SK-N-SH treated with all-trans-retinoic acid at 6 μM for 48 hours (cell line): ENCODE data around the gene POU2AF3.
"Not testable (repeated sequence)": the region's sequence is repeated elsewhere in the genome, so short reads cannot be mapped to it uniquely, and the experiment has no call there.

ENCODE experiments used
- ATAC-seq: fragments of 200-7000 bp; cut with Tn5 transposase; 3 replicates; pipeline ENCODE4 v1.9.1; 2020; ENCODE audit warnings: mild to moderate bottlenecking, moderate library complexity
- ARNTL ChIP-seq: fragments of 450-650 bp; formaldehyde crosslinking; IDR thresholded peaks from 2 replicates; pipeline ENCODE4 v1.5.0; 2020; ENCODE audit warnings: low read depth, mild to moderate bottlenecking, moderate library complexity, borderline replicate concordance
- BACH2 ChIP-seq: fragments of 250-450 bp; sonication (Bioruptor Pico); IDR thresholded peaks from 2 replicates; pipeline ENCODE4 v1.9.0; 2021; ENCODE audit warnings: mild to moderate bottlenecking, borderline replicate concordance
- CSDC2 ChIP-seq: fragments of 250-450 bp; sonication (Bioruptor Pico); IDR thresholded peaks from 2 replicates; pipeline ENCODE4 v1.5.0; 2020; ENCODE audit warnings: mild to moderate bottlenecking, moderate library complexity
- GLIS3 ChIP-seq: fragments of 250-450 bp; sonication (Bioruptor Pico); IDR thresholded peaks from 2 replicates; pipeline ENCODE4 v1.5.0; 2020; ENCODE audit warnings: mild to moderate bottlenecking, moderate library complexity
- ISL1 ChIP-seq: fragments of 250-450 bp; sonication (Bioruptor Pico); IDR thresholded peaks from 2 replicates; pipeline ENCODE4 v2.1.2; 2022; ENCODE audit warnings: mild to moderate bottlenecking, moderate library complexity
- OSR1 ChIP-seq: fragments of 250-450 bp; sonication (Bioruptor Pico); IDR thresholded peaks from 2 replicates; pipeline ENCODE4 v1.8.0; 2022; ENCODE audit warnings: moderate library complexity, mild to moderate bottlenecking, inconsistent platforms
- PPARA ChIP-seq: fragments of 250-450 bp; sonication (Bioruptor Pico); IDR thresholded peaks from 2 replicates; pipeline ENCODE4 v1.5.0; 2020; ENCODE audit warnings: mild to moderate bottlenecking, borderline replicate concordance
- RARB ChIP-seq: fragments of 250-450 bp; sonication (Bioruptor Pico); IDR thresholded peaks from 2 replicates; pipeline ENCODE4 v1.8.0; 2021; ENCODE audit warnings: mild to moderate bottlenecking, moderate library complexity
- SNAI2 ChIP-seq: fragments of 250-450 bp; sonication (Bioruptor Pico); IDR thresholded peaks from 2 replicates; pipeline ENCODE4 v1.5.0; 2020; ENCODE audit warnings: mild to moderate bottlenecking, moderate library complexity
- TCF4 ChIP-seq: fragments of 250-450 bp; sonication (Bioruptor Pico); IDR thresholded peaks from 2 replicates; pipeline ENCODE4 v1.8.0; 2021; ENCODE audit warnings: mild to moderate bottlenecking, moderate library complexity, borderline replicate concordance
- TOX ChIP-seq: fragments of 250-450 bp; sonication (Bioruptor Pico); IDR thresholded peaks from 2 replicates; pipeline ENCODE4 v1.8.0; 2021; ENCODE audit warnings: mild to moderate bottlenecking, moderate library complexity, borderline replicate concordance
- ZC3H10 ChIP-seq: fragments of 250-450 bp; sonication (Bioruptor Pico); IDR thresholded peaks from 2 replicates; pipeline ENCODE4 v1.5.1; 2021; ENCODE audit warnings: mild to moderate bottlenecking, moderate library complexity
- ZFP3 ChIP-seq: fragments of 250-450 bp; sonication (Bioruptor Pico); IDR thresholded peaks from 2 replicates; pipeline ENCODE4 v1.5.0; 2020; ENCODE audit warnings: mild to moderate bottlenecking, moderate library complexity
- ZFP30 ChIP-seq: fragments of 450-650 bp; formaldehyde crosslinking; IDR thresholded peaks from 2 replicates; pipeline ENCODE4 v1.5.0; 2022; ENCODE audit warnings: mild to moderate bottlenecking, moderate library complexity
- ZNF565 ChIP-seq: fragments of 450-650 bp; formaldehyde crosslinking; conservative IDR thresholded peaks from 2 replicates; pipeline ENCODE4 v1.5.0; 2020; ENCODE audit warnings: low read depth, mild to moderate bottlenecking, moderate library complexity
- ZNF70 ChIP-seq: fragments of 450-650 bp; formaldehyde crosslinking; IDR thresholded peaks from 2 replicates; pipeline ENCODE4 v1.5.0; 2020; ENCODE audit warnings: mild to moderate bottlenecking, moderate library complexity
- ZNF8 ChIP-seq: fragments of 450-650 bp; formaldehyde crosslinking; IDR thresholded peaks from 2 replicates; pipeline ENCODE4 v1.5.0; 2020; ENCODE audit warnings: mild to moderate bottlenecking, moderate library complexity
- TF ChIP-seq, protein P1 (sequence below): fragments of 250-450 bp; sonication (Bioruptor Pico); IDR thresholded peaks from 2 replicates; pipeline ENCODE4 v1.5.1; 2021; ENCODE audit warnings: mild to moderate bottlenecking, moderate library complexity
- TF ChIP-seq, protein P2 (sequence below): fragments of 250-450 bp; sonication (Bioruptor Pico); IDR thresholded peaks from 2 replicates; pipeline ENCODE4 v1.8.0; 2020; ENCODE audit warnings: mild to moderate bottlenecking, moderate library complexity, borderline replicate concordance
- TF ChIP-seq, protein P3 (sequence below): fragments of 250-450 bp; sonication (Bioruptor Pico); IDR thresholded peaks from 2 replicates; pipeline ENCODE4 v1.5.1; 2020; ENCODE audit warnings: low read depth, mild to moderate bottlenecking, moderate library complexity
- TF ChIP-seq, protein P4 (sequence below): fragments of 250-450 bp; sonication (Bioruptor Pico); IDR thresholded peaks from 2 replicates; pipeline ENCODE4 v1.8.0; 2021; ENCODE audit warnings: low read depth, mild to moderate bottlenecking, moderate library complexity, borderline replicate concordance

POU2AF3 gene

DNA sequence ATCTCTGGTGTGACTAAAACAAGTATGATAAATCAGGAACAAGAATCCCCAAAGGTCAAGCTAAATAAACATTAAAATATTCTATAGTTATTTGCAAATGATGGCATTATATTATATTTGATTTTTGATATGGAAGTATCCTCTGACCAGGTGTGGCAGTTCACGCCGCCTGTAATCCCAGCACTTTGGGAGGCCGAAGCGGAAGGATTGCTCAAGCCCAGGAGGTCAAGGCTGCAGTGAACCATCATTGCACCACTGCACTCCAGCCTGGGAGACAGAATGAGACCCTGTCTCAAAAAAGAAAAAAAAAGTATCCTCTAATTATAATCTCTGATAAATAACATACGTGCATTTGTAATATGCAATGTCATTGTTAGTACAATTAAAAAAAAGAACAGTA lies 6.6 kb upstream of the POU2AF3 start:
- no peak for ATAC-seq
- TF ChIP-seq CSDC2 (CRISPR knock-in tag), result no peak
- no peak for TF ChIP-seq OSR1 (CRISPR knock-in tag)
- TF ChIP-seq RARB (CRISPR knock-in tag), result no peak
- TF ChIP-seq ZFP30 (CRISPR knock-in tag), result no peak
- TF ChIP-seq ARNTL, result no peak
- no peak for TF ChIP-seq ZNF70
- no peak for TF ChIP-seq ISL1 (CRISPR knock-in tag)
- no peak for TF ChIP-seq TOX (CRISPR knock-in tag)
- TF ChIP-seq, protein P1, sequence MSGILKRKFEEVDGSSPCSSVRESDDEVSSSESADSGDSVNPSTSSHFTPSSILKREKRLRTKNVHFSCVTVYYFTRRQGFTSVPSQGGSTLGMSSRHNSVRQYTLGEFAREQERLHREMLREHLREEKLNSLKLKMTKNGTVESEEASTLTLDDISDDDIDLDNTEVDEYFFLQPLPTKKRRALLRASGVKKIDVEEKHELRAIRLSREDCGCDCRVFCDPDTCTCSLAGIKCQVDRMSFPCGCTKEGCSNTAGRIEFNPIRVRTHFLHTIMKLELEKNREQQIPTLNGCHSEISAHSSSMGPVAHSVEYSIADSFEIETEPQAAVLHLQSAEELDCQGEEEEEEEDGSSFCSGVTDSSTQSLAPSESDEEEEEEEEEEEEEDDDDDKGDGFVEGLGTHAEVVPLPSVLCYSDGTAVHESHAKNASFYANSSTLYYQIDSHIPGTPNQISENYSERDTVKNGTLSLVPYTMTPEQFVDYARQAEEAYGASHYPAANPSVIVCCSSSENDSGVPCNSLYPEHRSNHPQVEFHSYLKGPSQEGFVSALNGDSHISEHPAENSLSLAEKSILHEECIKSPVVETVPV, result no peak
- no peak for TF ChIP-seq ZNF8
- TF ChIP-seq TCF4, result no peak
- TF ChIP-seq, protein P2, sequence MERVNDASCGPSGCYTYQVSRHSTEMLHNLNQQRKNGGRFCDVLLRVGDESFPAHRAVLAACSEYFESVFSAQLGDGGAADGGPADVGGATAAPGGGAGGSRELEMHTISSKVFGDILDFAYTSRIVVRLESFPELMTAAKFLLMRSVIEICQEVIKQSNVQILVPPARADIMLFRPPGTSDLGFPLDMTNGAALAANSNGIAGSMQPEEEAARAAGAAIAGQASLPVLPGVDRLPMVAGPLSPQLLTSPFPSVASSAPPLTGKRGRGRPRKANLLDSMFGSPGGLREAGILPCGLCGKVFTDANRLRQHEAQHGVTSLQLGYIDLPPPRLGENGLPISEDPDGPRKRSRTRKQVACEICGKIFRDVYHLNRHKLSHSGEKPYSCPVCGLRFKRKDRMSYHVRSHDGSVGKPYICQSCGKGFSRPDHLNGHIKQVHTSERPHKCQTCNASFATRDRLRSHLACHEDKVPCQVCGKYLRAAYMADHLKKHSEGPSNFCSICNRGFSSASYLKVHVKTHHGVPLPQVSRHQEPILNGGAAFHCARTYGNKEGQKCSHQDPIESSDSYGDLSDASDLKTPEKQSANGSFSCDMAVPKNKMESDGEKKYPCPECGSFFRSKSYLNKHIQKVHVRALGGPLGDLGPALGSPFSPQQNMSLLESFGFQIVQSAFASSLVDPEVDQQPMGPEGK, result no peak
- no peak for TF ChIP-seq ZFP3 (CRISPR knock-in tag)

DNA sequence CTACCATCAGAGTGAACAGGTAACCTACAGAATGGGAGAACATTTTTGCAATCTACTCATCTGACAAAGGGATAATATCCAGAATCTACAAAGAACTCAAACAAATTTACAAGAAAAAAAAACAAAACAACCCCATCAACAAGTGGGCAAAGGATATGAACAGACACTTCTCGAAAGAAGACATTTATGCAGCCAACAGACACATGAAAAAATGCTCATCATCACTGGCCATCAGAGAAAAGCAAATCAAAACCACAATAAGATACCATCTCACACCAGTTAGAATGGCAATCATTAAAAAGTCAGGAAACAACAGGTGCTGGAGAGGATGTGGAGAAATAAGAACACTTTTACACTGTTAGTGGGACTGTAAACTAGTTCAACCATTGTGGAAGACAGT lies 5.9 kb upstream of the POU2AF3 start:
- ATAC-seq, result not testable (repeated sequence)

DNA sequence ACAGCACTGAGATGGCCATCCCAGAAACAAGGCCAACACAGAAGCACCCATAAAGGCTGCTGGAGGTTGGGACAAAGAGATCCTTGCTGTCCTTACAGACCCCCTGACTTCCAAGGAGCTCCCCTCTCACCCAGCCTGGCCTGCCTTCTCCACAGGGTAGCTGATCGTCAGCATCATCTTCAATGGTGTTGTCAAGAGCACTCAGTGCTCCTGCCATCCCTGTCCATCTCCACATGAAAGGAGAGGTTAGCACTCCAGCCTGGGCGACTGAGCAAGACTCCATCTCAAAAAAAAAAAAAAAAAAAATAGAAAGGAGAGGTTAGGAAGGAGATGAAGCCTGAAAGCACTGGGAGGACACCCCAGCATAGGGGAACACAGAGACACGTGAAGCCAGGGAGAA lies 2.1 kb upstream of the POU2AF3 start:
- no peak for ATAC-seq
- TF ChIP-seq BACH2 (CRISPR knock-in tag) (no peak), TCF4 (no peak), PPARA (CRISPR knock-in tag) (no peak), ISL1 (CRISPR knock-in tag) (no peak), TOX (CRISPR knock-in tag) (no peak), ZC3H10 (CRISPR knock-in tag) (no peak), SNAI2 (CRISPR knock-in tag) (no peak), GLIS3 (CRISPR knock-in tag) (no peak), ZNF565 (CRISPR knock-in tag) (no peak), ZFP30 (CRISPR knock-in tag) (no peak)
- TF ChIP-seq, protein P3, sequence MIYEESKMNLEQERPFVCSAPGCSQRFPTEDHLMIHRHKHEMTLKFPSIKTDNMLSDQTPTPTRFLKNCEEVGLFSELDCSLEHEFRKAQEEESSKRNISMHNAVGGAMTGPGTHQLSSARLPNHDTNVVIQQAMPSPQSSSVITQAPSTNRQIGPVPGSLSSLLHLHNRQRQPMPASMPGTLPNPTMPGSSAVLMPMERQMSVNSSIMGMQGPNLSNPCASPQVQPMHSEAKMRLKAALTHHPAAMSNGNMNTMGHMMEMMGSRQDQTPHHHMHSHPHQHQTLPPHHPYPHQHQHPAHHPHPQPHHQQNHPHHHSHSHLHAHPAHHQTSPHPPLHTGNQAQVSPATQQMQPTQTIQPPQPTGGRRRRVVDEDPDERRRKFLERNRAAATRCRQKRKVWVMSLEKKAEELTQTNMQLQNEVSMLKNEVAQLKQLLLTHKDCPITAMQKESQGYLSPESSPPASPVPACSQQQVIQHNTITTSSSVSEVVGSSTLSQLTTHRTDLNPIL (CRISPR knock-in tag), result no peak
- TF ChIP-seq, protein P1, result no peak
- TF ChIP-seq, protein P4, sequence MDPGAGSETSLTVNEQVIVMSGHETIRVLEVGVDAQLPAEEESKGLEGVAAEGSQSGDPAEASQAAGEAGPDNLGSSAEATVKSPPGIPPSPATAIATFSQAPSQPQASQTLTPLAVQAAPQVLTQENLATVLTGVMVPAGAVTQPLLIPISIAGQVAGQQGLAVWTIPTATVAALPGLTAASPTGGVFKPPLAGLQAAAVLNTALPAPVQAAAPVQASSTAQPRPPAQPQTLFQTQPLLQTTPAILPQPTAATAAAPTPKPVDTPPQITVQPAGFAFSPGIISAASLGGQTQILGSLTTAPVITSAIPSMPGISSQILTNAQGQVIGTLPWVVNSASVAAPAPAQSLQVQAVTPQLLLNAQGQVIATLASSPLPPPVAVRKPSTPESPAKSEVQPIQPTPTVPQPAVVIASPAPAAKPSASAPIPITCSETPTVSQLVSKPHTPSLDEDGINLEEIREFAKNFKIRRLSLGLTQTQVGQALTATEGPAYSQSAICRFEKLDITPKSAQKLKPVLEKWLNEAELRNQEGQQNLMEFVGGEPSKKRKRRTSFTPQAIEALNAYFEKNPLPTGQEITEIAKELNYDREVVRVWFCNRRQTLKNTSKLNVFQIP, result no peak
- TF ChIP-seq, protein P2, result no peak
- TF ChIP-seq, all 23 proteins: peak for 0

DNA sequence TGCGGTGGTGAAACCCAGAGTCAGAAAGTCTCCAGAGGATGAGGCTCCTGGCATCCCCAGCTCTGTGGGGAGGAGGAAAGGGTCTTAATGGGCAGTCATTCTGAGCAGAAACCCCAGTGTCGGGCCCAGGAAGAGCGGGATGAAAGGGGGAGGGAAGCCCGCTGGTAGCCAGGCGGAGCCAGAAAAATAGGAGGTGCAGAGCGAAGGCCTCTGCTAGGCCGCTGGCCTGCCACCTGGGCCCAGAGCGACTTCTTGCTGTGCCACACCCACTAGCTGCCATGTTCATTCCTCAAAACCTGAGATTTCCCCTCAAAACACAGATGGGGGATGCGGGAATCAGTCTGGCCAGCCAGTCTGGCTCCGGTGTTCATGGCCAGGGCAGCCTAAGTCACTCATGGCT lies 650 bp upstream of the POU2AF3 start:
- no peak for ATAC-seq
- TF ChIP-seq, protein P3 (CRISPR knock-in tag), result no peak
- TF ChIP-seq, protein P2, result no peak
- no peak for TF ChIP-seq PPARA (CRISPR knock-in tag)
- no peak for TF ChIP-seq ZNF70
- no peak for TF ChIP-seq ARNTL
- no peak for TF ChIP-seq ZFP30 (CRISPR knock-in tag)
